Umbilical cord (tissue), 1 donor: ENCODE results near the gene AGBL3. TPM values are rescaled to one million over a fixed set of nuclear protein-coding genes. Genes with fewer than 3 reads are reported as not detected.

ENCODE experiments used
- total RNA-seq: library from RNA; depleted of rRNA; stranded (reverse); fragments of >200 nt; gene quantifications from one replicate; pipeline ENCODE4 v1.2.3, GENCODE V29; 2014; ENCODE audit warnings: low replicate concordance; ENCODE audit not compliant: insufficient read depth

Gene AGBL3
- total RNA-seq, 1 donor from 2014 or later: 16.9 TPM

Other genes starting within 250 kb of the AGBL3 start
- 1,052 TPM for gene CALD1, start 206.9 kb upstream of the AGBL3 start, total RNA-seq
- 3.1 TPM for gene TMEM140, start 161.6 kb downstream of the AGBL3 start, total RNA-seq
- gene CYREN, start 184.2 kb downstream of the AGBL3 start, total RNA-seq: 39.5 TPM
- gene WDR91, start 225.0 kb downstream of the AGBL3 start, total RNA-seq: 50.1 TPM
- not detected for gene STRA8, start 247.3 kb downstream of the AGBL3 start, total RNA-seq